H1 (cell line): Measurements from ENCODE around the gene ARNT2. TPM values are rescaled to one million over a fixed set of nuclear protein-coding genes. Genes with fewer than 3 reads are reported as not detected.

Experiments used
- BRCA1 ChIP-seq: IDR thresholded peaks from 2 replicates; pipeline ENCODE4 v1.6.1; 2012; ENCODE audit warnings: low read depth, low read length, improper control_type of control experiment
- CHD2 ChIP-seq: IDR thresholded peaks from 2 replicates; pipeline ENCODE4 v1.6.1; 2012; ENCODE audit warnings: low read length, improper control_type of control experiment
- HDAC2 ChIP-seq, 2 experiments: fragments of 300-600 bp in 1 of 2; sonication (generic) in 1 of 2; IDR thresholded peaks; 2 replicates each; pipeline ENCODE4 v1.6.1; 2011 to 2012; ENCODE audit warnings: low read depth in 2 of 2, low read length in 2 of 2, mild to moderate bottlenecking in 2 of 2, moderate library complexity in 2 of 2, borderline replicate concordance in 1 of 2, inconsistent platforms in 1 of 2
- SAP30 ChIP-seq: fragments of 300-600 bp; sonication (generic); IDR thresholded peaks from 2 replicates; pipeline ENCODE4 v1.7.1; 2012; ENCODE audit warnings: low read length, moderate library complexity, mild to moderate bottlenecking, inconsistent platforms; ENCODE audit not compliant: insufficient read depth, insufficient replicate concordance
- SIRT6 ChIP-seq: IDR thresholded peaks from one replicate; pipeline ENCODE4 v1.7.1; 2012; ENCODE audit warnings: low read length, inconsistent platforms
- ZNF274 ChIP-seq: IDR thresholded peaks from 2 replicates; pipeline ENCODE4 v1.7.0; 2012; ENCODE audit warnings: low read length, borderline replicate concordance; ENCODE audit errors: extremely low read depth
- polyA plus RNA-seq, 7 experiments: library from polyadenylated mRNA; depleted of rRNA in 3 of 7; stranded (reverse) in 5 of 7; unstranded in 2 of 7; fragments of >200 nt in 5 of 7; fragments of 200-250 nt in 2 of 7; gene quantifications; 1 replicate in 5 of 7; 2 replicates in 1 of 7; 4 replicates in 1 of 7; pipeline versions ENCODE4 v1.2.1 to v1.2.3, GENCODE V29; 2011 to 2013; ENCODE audit warnings: missing spikeins in 2 of 7, mixed read lengths in 2 of 7
- total RNA-seq: library from RNA; stranded (reverse); fragmentation: NEBNext Ultra II Directional; extraction: Animal tissue kit (Norgen Biotek cat#: 25700); gene quantifications from 2 replicates; pipeline ENCODE4 v1.2.1, GENCODE V29; 2021
- TF ChIP-seq, protein P1 (sequence below), 3 experiments: IDR thresholded peaks; 1 replicate in 2 of 3; 2 replicates in 1 of 3; pipeline versions ENCODE4 v1.5.1 to v1.6.1; 2011; ENCODE audit warnings: low read length in 3 of 3, mild to moderate bottlenecking in 3 of 3, inconsistent platforms in 2 of 3, low read depth in 1 of 3, moderate library complexity in 1 of 3; ENCODE audit not compliant: insufficient read depth in 1 of 3; ENCODE audit errors: control extremely low read depth in 1 of 3

ARNT2 gene
- total and polyA plus RNA-seq, 2 of the 8 experiments (the other 6 are each of a cell fraction or from before 2014, with no cell fraction given), result 9.5 to 14.6 TPM

DNA sequence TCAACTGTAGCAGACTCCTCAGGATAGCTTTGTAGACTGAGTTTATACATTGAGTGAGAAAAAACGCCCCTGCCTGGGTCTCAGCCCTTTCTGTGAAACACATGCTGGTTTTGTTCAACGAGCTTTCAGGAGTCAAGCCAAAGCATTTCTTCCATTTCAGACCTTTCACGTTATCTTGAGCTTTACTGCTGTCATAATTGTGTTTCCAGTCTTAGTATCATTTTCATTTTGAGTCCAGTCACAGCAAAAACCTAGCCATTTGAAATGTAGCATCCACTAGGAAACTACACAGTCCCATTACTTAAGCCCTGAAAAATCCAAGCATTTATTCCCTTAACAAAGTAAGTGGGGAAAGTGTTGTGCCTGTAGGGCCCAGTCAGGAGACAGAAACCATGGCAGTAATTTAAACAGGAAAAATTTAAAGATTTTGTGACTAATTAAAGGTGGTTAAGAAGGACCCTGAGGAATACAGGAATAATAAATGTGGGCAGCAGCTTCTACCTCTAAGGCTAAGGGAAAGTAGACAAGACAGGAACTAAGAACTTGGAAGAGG, 180.9 kb downstream of the ARNT2 start (continued):
- TF ChIP-seq, protein P1, sequence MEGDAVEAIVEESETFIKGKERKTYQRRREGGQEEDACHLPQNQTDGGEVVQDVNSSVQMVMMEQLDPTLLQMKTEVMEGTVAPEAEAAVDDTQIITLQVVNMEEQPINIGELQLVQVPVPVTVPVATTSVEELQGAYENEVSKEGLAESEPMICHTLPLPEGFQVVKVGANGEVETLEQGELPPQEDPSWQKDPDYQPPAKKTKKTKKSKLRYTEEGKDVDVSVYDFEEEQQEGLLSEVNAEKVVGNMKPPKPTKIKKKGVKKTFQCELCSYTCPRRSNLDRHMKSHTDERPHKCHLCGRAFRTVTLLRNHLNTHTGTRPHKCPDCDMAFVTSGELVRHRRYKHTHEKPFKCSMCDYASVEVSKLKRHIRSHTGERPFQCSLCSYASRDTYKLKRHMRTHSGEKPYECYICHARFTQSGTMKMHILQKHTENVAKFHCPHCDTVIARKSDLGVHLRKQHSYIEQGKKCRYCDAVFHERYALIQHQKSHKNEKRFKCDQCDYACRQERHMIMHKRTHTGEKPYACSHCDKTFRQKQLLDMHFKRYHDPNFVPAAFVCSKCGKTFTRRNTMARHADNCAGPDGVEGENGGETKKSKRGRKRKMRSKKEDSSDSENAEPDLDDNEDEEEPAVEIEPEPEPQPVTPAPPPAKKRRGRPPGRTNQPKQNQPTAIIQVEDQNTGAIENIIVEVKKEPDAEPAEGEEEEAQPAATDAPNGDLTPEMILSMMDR (IDR thresholded peaks at IDR 0.05; ENCODE audit: control extremely low read depth in 1 of 3, insufficient read depth in 1 of 3, low read depth in 1 of 3, low read length in 3 of 3), result no peak
- TF ChIP-seq ZNF274 (no peak), CHD2 (no peak), HDAC2 (IDR thresholded peaks at IDR 0.05; ENCODE audit: borderline replicate concordance in 1 of 2, low read depth in 2 of 2, low read length in 2 of 2) (no peak), BRCA1 (no peak), SIRT6 (no peak), SAP30 (no peak)
